SK-N-MC (cell line): ENCODE data around the gene JAKMIP3.

ENCODE experiments used
- EZH2 ChIP-seq: fragments of 200-600 bp; sonication (generic); IDR thresholded peaks from one replicate; pipeline ENCODE4 v1.6.1; 2017; ENCODE audit warnings: antibody characterized with exemption
- POLR2AphosphoS5 ChIP-seq: IDR thresholded peaks from 2 replicates; pipeline ENCODE4 v1.6.1; 2012; ENCODE audit warnings: mild to moderate bottlenecking, low read depth, low read length, borderline replicate concordance

GRCh38 chr10:132102071-132102716 lies 36.4 kb downstream of the JAKMIP3 start:
- no peak for TF ChIP-seq EZH2
- TF ChIP-seq POLR2AphosphoS5 = no peak
